ENCODE measurements around the gene KRR1.

DNA sequence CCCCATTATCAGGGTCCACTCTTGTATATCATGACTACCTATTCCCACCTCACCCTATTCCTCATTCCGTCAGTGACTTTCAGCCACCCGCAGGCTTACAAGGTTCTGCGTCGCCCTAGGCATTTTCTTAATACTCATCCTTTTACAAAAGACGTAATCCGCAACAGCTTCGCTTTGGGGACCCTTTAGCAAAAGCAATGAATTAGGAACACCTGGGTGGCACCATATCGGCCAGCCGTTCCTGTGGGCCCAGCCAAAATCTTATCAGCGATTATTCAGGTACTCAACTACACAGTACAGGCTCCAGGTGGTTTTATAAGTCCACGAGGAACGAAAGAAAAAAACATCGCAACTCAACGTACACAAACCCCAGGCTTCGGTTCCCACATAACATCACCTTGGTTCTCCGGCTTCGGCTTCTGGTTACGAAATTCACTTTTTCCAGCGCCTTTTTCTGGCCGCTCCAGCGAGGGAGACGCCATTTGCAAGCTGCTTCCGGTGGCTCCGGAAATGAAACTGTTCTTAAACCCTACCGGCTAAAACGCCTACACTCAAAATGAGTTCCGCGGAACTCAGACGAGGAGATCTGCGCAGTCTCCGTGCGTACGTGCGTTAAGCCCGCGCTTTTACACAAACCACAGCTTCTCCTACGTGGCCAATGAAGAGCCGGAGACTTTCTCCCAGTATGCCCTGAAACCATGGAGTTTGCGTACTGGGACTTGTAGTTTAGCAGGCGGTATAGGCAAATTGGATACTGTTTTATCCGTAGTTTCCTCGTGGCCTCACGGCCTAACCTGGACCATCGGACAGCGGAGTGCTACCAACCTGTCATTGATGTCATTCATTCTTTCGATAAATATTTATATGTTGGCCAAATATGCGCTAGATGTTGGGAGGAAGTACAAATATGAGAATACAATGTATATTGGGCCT, at the start of gene KRR1:
- TF ChIP-seq ZNF703 (CRISPR knock-in tag; IDR thresholded peaks at IDR 0.05; ENCODE audit: borderline replicate concordance) (peak; percentile 44; the same call in 1 of the 2 replicates), RORA (CRISPR knock-in tag; IDR thresholded peaks at IDR 0.05) (no peak), ZBTB43 (CRISPR knock-in tag; conservative IDR thresholded peaks at IDR 0.05) (no peak)
- TF ChIP-seq, protein P1, sequence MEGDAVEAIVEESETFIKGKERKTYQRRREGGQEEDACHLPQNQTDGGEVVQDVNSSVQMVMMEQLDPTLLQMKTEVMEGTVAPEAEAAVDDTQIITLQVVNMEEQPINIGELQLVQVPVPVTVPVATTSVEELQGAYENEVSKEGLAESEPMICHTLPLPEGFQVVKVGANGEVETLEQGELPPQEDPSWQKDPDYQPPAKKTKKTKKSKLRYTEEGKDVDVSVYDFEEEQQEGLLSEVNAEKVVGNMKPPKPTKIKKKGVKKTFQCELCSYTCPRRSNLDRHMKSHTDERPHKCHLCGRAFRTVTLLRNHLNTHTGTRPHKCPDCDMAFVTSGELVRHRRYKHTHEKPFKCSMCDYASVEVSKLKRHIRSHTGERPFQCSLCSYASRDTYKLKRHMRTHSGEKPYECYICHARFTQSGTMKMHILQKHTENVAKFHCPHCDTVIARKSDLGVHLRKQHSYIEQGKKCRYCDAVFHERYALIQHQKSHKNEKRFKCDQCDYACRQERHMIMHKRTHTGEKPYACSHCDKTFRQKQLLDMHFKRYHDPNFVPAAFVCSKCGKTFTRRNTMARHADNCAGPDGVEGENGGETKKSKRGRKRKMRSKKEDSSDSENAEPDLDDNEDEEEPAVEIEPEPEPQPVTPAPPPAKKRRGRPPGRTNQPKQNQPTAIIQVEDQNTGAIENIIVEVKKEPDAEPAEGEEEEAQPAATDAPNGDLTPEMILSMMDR (CRISPR knock-in tag; IDR thresholded peaks at IDR 0.05): peak; percentile 24; the same call in 1 of the 2 replicates
